Stimulated activated CD4-positive, alpha-beta T cell treated with anti-CD3 and anti-CD28 coated beads, Interleukin-1b, Interleukin-23, amount 100 ng/mL, for 24 hours (primary cell): ENCODE data around the gene SOX18.
"Not testable (repeated sequence)": the region's sequence is repeated elsewhere in the genome, so short reads cannot be mapped to it uniquely, and the experiment has no call there.

Experiments used
- DNase-seq, 4 experiments: peaks; one replicate each; pipeline ENCODE4 v3.0.0-alpha.2; 2020; ENCODE audit warnings: low read depth in 4 of 4, low spot score in 1 of 4

The SOX18 gene

DNA sequence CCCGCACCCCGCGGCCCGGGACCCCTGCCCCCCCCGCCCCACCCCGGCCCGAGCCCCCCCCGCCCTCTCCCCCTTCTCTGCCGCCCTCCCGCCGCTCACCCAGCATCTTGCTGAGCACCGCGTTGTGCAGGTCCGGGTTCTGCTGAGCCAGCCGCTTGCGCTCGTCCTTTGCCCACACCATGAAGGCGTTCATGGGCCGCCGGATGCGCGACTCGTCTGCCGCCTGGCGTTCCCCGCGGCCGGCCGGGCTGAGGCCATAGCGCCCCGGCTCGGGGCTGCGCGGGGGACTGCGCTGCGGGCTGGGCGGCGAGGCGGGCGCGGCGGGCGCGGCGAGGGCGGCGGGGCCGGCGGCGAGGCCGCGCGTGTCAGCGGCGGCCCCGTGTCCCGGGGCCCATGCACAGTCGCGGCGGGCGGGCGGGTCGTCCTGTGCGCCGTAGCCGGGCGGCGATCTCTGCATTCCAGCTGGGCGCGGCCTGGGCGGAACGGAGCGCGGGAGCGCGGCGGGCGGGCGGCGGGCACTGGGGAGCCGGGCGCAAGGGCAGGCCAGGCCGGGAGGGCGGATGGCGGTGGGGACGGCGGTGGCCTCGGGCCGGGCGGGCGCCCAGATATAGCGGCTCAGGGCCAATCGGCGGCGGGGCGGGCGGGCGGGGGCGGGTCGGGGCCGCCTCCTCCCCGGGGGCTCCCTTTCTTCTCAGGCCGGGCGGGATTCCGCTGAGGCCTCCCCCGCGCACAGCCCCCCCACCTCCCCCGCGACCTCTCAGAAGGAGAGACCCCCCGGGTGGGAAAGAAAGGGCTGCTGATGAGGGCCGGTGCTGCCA lies at the start of gene SOX18:
Gene SOX18, minus strand, starts transcription at position 580 of the 818 bp plus-strand sequence. Its CDS starts 123 bp downstream, at position 457.
- no peak for DNase-seq

DNA sequence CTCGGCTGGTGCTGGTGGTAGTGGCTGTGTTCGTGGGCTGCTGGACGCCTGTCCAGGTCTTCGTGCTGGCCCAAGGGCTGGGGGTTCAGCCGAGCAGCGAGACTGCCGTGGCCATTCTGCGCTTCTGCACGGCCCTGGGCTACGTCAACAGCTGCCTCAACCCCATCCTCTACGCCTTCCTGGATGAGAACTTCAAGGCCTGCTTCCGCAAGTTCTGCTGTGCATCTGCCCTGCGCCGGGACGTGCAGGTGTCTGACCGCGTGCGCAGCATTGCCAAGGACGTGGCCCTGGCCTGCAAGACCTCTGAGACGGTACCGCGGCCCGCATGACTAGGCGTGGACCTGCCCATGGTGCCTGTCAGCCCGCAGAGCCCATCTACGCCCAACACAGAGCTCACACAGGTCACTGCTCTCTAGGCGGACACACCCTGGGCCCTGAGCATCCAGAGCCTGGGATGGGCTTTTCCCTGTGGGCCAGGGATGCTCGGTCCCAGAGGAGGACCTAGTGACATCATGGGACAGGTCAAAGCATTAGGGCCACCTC lies 49.1 kb upstream of the SOX18 start:
- DNase-seq: no peak

DNA sequence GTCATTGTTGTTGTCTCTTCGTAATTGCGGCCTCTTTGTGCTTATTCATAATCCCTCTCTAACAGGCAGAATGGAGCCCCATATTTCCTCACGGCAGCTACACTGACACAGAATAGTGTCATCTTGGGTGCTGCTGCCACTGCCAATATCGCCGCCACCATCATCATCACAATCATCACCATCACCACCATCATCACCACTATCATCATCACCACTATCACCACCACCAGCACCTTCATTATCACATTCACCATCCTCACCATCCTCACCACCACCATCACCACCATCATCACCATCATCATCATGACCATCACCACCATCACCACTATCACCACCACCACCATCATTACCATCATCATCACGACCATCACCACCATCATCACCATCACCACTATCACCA lies 47.1 kb upstream of the SOX18 start:
- no peak for DNase-seq

DNA sequence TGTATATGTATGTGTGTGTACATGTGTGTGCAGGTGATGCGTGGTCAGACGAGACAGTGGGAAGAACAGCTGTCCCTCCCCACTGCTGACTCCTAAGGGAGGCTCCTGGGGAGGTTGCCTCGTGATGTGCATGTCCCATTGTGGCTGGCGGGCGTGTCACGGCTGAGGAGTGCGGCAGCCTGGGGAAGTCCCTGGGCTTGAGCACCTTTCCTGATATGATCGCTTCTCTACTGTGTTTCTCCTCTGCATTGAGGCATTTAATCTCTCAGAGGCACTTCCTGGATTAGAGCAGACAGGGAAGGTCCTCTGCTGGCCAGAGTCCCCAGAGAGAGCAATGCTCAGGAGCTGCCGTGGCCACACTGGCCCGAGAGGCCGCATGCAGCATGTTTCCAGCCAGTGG lies 46.5 kb upstream of the SOX18 start:
- DNase-seq: no peak

DNA sequence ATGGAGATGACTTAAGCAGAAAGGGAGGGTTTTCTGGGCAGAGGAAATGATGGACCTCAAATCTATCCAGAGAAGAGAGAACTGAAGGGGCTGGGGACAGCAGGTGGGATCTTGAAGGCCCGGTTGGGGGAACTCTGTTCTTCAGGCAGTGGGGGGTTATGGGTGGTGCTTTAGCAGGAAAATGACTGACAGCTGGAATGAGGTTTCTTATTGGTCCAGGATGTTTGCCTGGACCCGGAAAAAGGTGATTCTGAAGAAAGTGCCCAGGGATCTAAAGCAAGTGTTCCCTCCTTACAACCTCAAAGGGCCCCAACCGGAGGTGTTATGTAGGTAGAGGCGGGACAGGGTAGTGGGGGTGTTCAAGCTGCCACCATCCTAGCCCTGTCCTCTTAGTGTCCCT lies 46.0 kb upstream of the SOX18 start:
- DNase-seq: no peak

DNA sequence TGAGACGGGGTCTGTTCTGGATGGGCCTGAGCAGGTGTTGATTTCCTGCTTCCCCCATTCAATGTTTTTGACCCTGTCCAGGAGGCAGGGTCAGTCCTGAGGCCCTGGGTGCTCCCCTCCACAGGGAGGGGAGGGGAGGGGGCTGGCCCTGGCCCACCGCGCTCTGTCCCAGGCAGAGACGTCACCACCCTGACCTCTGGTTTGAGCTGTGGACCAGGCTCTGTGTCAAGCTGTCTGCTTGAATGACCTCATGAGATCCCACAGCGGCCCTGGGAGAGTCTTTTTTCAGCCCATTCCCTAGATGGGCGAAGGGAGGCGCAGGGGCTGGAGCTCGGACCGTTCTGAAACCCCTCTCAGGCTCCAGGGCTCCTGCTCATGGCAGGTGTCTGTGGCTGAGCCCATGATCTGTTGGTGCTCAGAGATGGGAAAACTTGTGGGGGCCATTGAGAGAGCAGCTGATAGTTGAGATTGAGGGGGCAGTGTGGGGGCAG lies 43.6 kb upstream of the SOX18 start:
- no peak for DNase-seq

DNA sequence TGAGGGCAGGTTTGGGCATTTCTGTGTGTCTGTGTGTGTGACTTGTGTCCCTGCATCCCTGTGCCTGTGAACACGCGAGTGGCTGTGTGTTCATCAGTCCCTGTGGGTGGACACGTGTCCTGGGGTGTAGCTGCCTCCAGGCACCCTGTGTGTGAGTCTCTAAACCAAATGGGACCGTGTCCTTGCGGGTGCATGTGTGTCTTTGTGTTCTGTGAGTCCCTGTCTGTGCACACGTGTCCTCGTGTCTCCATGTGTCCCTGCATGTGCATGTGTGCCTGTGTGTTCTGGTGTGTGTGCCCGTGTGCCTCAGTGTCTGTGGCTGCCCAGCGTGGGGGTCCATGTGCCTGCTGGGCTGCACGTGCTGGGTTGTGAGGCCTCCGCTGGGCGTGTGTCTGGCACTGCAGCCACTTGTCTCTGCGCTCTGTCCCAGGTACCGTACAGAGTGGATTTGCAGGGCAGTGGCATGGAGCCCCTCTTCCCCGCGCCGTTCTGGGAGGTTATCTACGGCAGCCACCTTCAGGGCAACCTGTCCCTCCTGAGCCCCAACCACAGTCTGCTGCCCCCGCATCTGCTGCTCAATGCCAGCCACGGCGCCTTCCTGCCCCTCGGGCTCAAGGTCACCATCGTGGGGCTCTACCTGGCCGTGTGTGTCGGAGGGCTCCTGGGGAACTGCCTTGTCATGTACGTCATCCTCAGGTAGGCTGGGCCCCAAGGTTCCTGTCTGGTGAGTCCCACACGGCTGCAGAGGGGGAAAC lies 43.0 kb upstream of the SOX18 start:
- no peak for DNase-seq

DNA sequence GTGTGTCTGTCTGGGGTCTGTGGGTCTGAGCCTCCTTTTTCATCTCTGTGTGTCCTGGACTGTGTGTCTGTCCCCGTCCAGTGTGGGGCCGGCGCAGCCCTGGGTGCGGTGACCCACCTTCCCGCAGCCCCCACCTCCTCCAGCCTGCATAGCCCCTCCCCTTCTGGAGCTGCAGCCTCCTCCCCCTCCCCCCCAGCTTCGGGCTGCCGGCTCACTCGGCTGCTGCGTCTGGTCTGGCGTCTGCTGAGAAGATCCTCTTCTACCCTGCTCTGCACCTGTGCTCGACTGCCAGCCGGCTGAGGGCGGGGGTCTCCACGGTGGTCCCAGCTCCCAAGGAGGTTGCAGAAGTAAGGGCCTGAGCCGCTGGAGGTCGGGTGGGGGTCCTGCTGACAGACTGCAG lies 42.3 kb upstream of the SOX18 start:
- DNase-seq: no peak

DNA sequence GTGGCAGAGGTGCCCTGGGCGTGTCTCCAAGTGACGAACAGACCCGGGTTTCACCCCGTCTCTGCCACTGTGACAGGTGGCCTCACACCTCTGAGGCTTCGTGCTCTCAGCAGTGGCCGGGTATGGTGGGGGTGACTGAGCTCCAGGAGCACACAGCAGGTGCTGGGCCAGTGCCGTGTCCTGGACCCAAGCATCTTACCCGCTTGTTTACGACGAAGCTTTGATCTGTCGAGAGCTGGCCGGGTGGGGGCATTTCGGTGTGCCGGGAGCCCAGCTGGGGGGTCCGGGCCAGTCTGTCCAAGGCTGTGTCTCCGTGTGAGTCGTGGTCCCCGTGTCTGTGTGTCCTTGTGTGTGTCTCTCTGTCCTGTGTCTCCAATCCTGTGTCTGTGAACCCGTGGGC lies 41.9 kb upstream of the SOX18 start:
- no peak for DNase-seq

DNA sequence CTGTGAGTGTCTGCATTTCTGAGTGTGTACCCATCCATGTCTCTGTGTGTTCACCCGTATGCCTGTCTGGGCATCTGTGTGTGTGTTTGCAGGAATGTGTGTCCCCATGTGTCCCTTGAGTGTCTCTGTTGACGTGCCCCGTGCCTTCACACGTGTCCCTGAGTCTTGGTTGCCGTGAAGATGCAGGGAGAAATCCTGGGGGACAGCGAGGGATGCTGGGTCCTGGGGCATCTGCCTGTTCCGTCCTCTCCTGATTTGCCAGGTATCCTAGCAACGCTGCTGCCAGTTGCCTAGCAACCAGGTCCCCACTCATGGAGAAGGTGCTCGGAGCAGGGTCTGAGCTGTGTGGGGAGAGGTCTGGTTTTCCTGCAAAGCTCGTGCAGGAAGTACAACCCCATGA lies 40.7 kb upstream of the SOX18 start:
- DNase-seq: no peak

DNA sequence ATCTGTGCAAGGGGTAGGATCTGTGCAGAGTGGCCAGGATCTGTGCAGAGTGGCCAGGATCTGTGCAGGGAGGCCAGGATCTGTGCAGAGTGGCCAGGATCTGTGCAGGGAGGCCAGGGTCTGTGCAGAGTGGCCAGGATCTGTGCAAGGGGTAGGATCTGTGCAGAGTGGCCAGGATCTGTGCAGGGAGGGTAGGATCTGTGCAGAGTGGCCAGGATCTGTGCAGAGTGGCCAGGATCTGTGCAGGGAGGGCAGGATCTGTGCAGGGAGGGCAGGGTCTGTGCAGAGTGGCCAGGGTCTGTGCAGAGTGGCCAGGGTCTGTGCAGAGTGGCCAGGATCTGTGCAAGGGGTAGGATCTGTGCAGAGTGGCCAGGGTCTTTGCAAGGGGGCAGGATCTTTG lies 39.1 kb upstream of the SOX18 start:
- DNase-seq: not testable (repeated sequence)

DNA sequence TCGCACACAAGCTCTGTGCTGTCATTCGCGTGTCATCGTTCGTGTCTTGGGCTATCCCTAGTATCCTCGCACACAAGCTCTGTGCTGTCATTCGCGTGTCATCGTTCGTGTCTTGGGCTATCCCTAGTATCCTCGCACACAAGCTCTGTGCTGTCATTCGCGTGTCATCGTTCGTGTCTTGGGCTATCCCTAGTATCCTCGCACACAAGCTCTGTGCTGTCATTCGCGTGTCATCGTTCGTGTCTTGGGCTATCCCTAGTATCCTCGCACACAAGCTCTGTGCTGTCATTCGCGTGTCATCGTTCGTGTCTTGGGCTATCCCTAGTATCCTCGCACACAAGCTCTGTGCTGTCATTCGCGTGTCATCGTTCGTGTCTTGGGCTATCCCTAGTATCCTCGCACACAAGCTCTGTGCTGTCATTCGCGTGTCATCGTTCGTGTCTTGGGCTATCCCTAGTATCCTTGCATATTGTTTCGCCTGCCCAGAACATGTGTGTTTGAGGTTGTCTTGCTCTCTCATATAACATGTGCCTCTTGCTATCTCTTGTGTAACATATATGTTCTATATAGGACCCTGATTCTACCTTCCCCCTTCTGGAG lies 37.9 kb upstream of the SOX18 start:
- not testable (repeated sequence) for DNase-seq

DNA sequence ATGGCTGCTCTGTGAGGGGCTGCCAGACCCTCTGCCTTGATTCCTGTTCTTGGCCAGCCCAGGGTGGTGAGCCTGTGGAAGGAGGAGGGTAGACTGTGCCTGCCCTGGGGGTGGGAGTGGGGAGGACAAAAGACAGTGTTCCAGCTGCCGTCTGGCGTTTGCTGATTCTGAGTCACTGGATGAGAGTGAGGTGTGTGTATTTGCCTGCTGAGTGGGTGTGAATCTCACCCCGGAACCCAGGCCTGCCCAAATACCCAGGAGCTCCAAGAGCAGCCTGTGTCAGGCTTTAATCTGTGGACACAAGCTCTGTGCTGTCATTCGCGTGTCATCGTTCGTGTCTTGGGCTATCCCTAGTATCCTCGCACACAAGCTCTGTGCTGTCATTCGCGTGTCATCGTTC lies 37.4 kb upstream of the SOX18 start:
- DNase-seq: no peak

DNA sequence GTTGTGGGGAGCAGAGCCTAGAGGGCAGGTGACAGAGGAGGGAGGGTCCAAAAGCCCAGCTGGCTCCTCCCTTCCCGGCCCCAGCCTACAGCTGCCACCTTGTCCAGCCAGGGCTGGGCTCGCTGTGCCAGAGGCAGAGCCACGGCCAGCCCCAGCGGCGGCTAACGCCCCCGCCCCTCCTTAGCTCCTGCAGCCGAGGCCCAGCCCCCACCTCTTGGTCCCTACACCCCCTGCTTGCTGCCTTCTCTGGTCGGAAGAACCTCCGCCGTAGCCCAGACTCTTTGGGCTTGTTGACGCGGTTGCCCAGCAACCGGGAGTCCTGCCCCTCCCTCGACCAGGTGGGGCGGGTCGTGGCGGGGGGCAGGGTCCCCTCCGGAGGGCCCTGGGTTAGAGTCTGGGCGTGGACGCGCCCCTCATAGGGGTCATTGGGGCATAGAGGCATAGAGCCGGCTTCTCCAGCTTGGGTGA lies 35.3 kb upstream of the SOX18 start:
- no peak for DNase-seq

DNA sequence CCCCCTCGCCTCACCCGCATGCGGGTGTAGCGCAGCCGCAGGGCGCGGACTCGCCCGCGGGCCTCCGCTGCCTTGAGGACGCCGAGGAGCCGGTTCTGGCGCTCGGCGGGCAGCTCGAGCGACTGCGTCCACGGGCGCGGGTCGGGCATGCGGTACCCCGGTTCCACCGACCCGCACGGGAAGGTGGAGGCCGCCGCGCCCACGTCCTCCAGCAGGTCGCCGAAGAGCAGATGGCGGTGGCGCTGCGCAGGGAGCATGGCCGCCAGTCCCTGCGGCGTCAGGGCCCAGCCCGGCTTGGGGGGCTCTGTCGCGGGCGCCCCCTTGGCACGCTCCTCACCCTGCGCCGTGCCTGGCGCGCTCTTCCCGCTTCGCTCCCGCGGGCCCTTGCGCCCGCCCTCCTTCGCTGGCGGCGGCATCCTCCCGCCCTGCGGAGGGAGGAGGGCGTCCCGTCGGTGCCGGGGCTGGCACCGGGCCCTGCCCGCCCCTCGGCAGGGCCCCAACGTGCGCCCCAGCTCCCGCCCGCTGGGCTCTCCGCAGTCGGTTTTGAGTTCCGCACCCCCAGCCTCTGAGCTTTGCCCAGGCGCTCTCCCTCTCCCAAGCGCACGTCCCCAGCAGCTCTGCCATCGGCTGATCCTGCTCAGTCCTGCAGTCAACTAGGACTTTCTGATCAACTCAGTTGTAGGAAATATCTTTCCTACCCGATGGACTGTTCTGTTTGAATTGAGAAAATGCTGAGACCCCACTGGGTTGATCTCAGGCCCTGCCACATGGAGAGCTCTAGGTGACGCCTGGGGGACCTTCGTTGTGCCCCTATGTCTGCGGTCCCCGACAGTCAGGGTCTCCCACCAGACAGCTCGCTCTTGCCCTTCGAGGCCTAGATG lies 34.6 kb upstream of the SOX18 start, which contains the start of gene LKAAEAR1:
Gene LKAAEAR1, minus strand, starts transcription at position 595 of the 881 bp plus-strand sequence. Its CDS starts 179 bp downstream, at position 416.
- DNase-seq: no peak

DNA sequence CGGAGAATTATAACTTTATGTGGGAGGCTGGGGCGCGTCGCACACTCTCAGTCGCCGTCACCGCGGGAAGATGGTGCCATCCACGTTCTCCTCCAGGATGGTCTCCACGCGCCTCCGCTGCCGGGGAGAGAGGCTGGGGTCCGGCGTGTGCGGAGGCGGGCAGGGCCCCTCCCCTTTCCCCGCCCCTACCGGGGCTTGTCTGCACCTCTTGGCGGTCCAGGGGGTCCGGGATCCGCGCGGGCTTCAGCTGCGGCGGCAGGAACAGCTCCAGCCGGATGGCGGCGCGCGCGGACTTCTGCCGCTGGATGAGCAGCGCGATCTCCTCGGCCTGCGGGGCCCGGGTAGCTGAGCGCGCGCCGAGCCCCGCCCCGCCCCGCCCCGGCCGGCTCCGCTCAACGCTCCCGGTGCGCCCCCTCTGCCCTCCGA lies 34.0 kb upstream of the SOX18 start:
- DNase-seq: peak in 3 of 4 experiments; percentile 47 to 69 (median 58)

DNA sequence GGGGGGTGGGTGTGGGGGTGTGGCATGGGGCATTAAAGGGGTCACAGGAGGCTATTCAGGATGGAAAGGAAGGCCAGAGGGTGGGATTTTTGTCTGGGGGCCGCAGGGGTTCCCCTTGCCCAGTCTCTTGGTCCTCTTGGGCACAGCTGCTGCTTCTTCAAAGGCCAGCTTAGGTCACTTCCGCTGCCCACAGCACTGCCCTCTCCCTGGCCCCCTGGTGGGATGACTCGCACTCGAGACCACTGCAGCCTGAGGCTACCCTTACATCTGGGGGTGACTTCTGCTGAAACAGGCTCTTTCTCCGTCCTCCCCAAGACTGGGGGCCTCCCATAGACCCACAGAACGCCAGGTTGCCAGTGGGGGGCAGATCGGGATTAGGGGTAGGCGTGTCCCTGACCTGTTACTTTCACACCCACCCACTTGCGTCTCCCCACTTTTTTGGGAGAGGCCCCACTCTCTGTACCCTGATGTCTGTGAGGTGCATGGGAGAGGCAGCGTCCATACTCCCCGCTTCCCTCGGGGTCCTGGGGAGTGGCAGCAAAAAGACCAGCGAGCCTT lies 33.5 kb upstream of the SOX18 start:
- DNase-seq: no peak

DNA sequence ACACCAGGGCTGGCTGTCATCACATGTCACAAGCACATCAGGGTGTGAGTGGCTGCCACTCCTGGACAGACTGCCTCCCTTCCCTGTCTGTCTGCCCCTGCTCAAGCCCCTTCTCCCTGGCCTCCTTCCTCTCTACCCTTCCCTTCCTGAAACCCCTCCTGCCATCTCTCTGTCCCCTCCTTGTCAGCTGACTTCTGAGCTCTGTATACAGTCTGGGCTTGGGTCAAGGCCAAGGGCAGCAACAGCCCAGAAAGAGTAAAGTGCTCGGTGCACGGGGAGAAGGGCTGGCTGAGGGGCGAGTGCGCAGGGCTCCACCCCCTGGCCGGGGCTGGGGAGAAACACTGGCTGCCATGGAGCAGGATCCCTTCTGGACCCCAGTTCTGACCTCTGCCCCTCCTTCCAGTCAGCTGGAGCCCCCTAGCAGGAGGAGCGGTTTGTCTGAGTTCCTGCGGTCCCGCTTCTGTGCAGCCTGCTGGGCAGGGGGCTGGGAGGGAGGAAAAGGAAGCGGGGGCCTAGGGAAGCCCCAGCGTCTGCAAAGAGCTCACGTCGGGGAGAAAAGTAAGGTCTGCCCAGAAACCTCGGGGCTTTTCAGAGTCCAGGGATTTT lies 32.8 kb upstream of the SOX18 start:
- no peak for DNase-seq

DNA sequence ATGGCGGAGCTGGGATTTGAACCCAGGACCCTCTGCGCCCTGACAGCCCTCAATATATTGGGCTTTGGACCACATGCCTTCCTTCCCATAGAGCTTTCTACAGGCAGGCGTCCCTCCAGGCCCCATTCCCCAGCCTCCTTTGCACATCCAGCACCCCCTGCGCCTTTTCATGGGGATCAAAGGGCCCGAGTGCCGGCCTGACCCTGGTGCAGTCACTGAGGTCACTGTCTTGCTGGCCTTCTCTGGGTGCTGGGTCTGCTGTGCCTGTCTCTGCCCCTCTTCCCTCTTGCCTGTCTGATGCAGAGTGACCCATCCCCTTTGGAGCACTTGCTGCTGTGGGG lies 32.2 kb upstream of the SOX18 start:
- DNase-seq: no peak
